Muscle of arm (tissue), 12 donors: ENCODE measurements around the gene TRDMT1. TPM values are rescaled to one million over a fixed set of nuclear protein-coding genes. Genes with fewer than 3 reads are reported as not detected.

Experiments used
- DNase-seq: peaks from one replicate; pipeline ENCODE4 v3.0.0-alpha.2; 2013
- polyA plus RNA-seq, 12 donors: library from polyadenylated mRNA; unstranded; fragments of 120-200 nt; gene quantifications; one replicate each; pipeline ENCODE4 v1.2.1, GENCODE V29; 2013; ENCODE audit not compliant: insufficient read length in 12 of 12

Gene TRDMT1
- polyA plus RNA-seq, 12 donors, result 7.4 to 14.7 (median 10.8) TPM; not detected in 1

GRCh38 chr10:17101257-17101909, 100.1 kb downstream of the TRDMT1 start:
- DNase-seq, result no peak

GRCh38 chr10:17100586-17100985, 100.9 kb downstream of the TRDMT1 start:
- no peak for DNase-seq

- no peak for DNase-seq
Observed at GRCh38 chr10:17098012-17098411, 103.5 kb downstream of the TRDMT1 start.

Other genes starting within 250 kb of the TRDMT1 start
- gene CUBN, start 71.9 kb downstream of the TRDMT1 start, polyA plus RNA-seq, result 10 to 100 TPM in 2 of 12 donors, 1 to 10 TPM in 9, not detected in 1; 1.6 to 15.6 (median 2.7) TPM
- 1,000 to 10,000 TPM in 11 of 12 donors, 100 to 1,000 TPM in 1; 836 to 4,364 (median 2,639) TPM for gene VIM, start 26.6 kb upstream of the TRDMT1 start, polyA plus RNA-seq